Keratinocyte (primary cell): Measurements from ENCODE around the gene IFI30. TPM values are rescaled to one million over a fixed set of nuclear protein-coding genes. Genes with fewer than 3 reads are reported as not detected.

ENCODE experiments used
- DNase-seq: peaks from one replicate; pipeline ENCODE4 v3.0.0-alpha.2; 2011; ENCODE audit warnings: low read depth, missing footprints, low spot score
- FAIRE-seq: peaks from 2 replicates; lab custom pipeline; 2011; peaks lifted over from hg19 to GRCh38; lab: Jason Lieb, UNC
- H2AFZ ChIP-seq: 2 replicates; pipeline ENCODE4 v1.6.0; 2012; ENCODE audit warnings: low read length, control low read depth, inconsistent platforms; ENCODE audit not compliant: control insufficient read depth
- H3K27ac ChIP-seq: 2 replicates; pipeline ENCODE4 v1.5.1; 2011; ENCODE audit warnings: low read length; ENCODE audit not compliant: control insufficient read depth, insufficient read depth
- H3K27me3 ChIP-seq: 3 replicates; pipeline ENCODE4 v1.6.0; 2011; ENCODE audit warnings: low read length; ENCODE audit not compliant: control insufficient read depth, insufficient read depth; ENCODE audit errors: extremely low read depth
- H3K36me3 ChIP-seq, 2 experiments: 2 replicates in 1 of 2; 3 replicates in 1 of 2; pipeline ENCODE4 v1.5.1; 2011; ENCODE audit warnings: low read length in 2 of 2, mild to moderate bottlenecking in 1 of 2; ENCODE audit not compliant: control insufficient read depth in 2 of 2, insufficient read depth in 2 of 2; ENCODE audit errors: extremely low read depth in 1 of 2
- H3K4me1 ChIP-seq: 3 replicates; pipeline ENCODE4 v1.5.1; 2011; ENCODE audit warnings: low read length; ENCODE audit not compliant: control insufficient read depth, insufficient read depth; ENCODE audit errors: extremely low read depth
- H3K4me2 ChIP-seq: 3 replicates; pipeline ENCODE4 v1.6.0; 2011; ENCODE audit warnings: low read depth, low read length; ENCODE audit not compliant: control insufficient read depth, insufficient read depth; ENCODE audit errors: extremely low read depth
- H3K4me3 ChIP-seq, 3 experiments: fragments of 200-600 bp in 1 of 3; sonication (generic) in 1 of 3; 2 replicates in 2 of 3; 3 replicates in 1 of 3; pipeline ENCODE4 v1.5.1; 2011 to 2016; ENCODE audit warnings: low read length in 3 of 3, mild to moderate bottlenecking in 3 of 3, control low read depth in 2 of 3, inconsistent platforms in 1 of 3, low read depth in 1 of 3, mixed read lengths in 1 of 3, mixed run types in 1 of 3, moderate library complexity in 1 of 3; ENCODE audit not compliant: control insufficient read depth in 2 of 3, insufficient read depth in 2 of 3; ENCODE audit errors: extremely low read depth in 1 of 3
- H3K79me2 ChIP-seq: 2 replicates; pipeline ENCODE4 v1.6.0; 2012; ENCODE audit warnings: low read length; ENCODE audit not compliant: control insufficient read depth, insufficient read depth
- H3K9ac ChIP-seq: 3 replicates; pipeline ENCODE4 v1.6.0; 2011; ENCODE audit warnings: low read length; ENCODE audit not compliant: control insufficient read depth, insufficient read depth; ENCODE audit errors: extremely low read depth
- H3K9me1 ChIP-seq: 3 replicates; pipeline ENCODE4 v1.6.0; 2011; ENCODE audit warnings: low read length; ENCODE audit not compliant: control insufficient read depth, insufficient read depth; ENCODE audit errors: extremely low read depth
- H3K9me3 ChIP-seq: 2 replicates; pipeline ENCODE4 v1.5.1; 2012; ENCODE audit warnings: low read depth, low read length; ENCODE audit not compliant: control insufficient read depth
- H4K20me1 ChIP-seq: 3 replicates; pipeline ENCODE4 v1.6.0; 2011; ENCODE audit warnings: low read length; ENCODE audit not compliant: control insufficient read depth, insufficient read depth; ENCODE audit errors: extremely low read depth
- EZH2 ChIP-seq: IDR thresholded peaks from one replicate; pipeline ENCODE4 v1.6.1; 2012; ENCODE audit warnings: inconsistent platforms, mild to moderate bottlenecking, low read length, moderate library complexity
- dilution Hi-C: fragments of 300-500 bp; cut with MboI; formaldehyde crosslinking; loops from one replicate; pipeline ENCODE4 v1.7.0; 2020; ENCODE audit warnings: low sequenced_read_pairs; ENCODE audit not compliant: extremely low pct_ligation_motif_present
- polyA minus RNA-seq, 3 experiments: library from RNA; depleted of rRNA, polyadenylated mRNA; stranded (reverse); fragments of >200 nt; gene quantifications; 1 replicate in 1 of 3; 2 replicates in 1 of 3; 3 replicates in 1 of 3; pipeline ENCODE4 v1.2.3, GENCODE V29; 2011
- polyA plus RNA-seq, 5 experiments: library from polyadenylated mRNA; depleted of rRNA in 3 of 5; stranded (reverse) in 3 of 5; stranded (forward) in 1 of 5; unstranded in 1 of 5; fragments of >200 nt; gene quantifications; 1 replicate in 1 of 5; 2 replicates in 3 of 5; 3 replicates in 1 of 5; pipeline versions ENCODE4 v1.2.1 to v1.2.3, GENCODE V29; 2011 to 2012; ENCODE audit warnings: missing spikeins in 2 of 5, low read depth in 1 of 5, low replicate concordance in 1 of 5
- TF ChIP-seq, protein P1 (sequence below), 3 experiments: IDR thresholded peaks in 1 of 3; conservative IDR thresholded peaks in 1 of 3; optimal IDR thresholded peaks in 1 of 3; 2 replicates in 2 of 3; 3 replicates in 1 of 3; pipeline versions ENCODE3 to v1.5.1; 2011; ENCODE audit warnings: low read length in 3 of 3, mild to moderate bottlenecking in 3 of 3, moderate library complexity in 2 of 3, control low read depth in 1 of 3, inconsistent platforms in 1 of 3; ENCODE audit not compliant: insufficient read depth in 2 of 3; ENCODE audit errors: extremely low read depth in 1 of 3

IFI30 gene
- polyA plus RNA-seq, result 28.1 to 72.7 TPM (median 31.3 TPM) in 3 replicates
- 1.4 TPM for polyA plus RNA-seq (2011; ENCODE audit: low read depth)
- 35.2 and 51.3 TPM in 2 replicates for polyA plus RNA-seq (2011; cell fraction: cytosol; rRNA removed)
- polyA plus RNA-seq (2011; cell fraction: nucleus; rRNA removed), result 40.5 and 44.3 TPM in 2 replicates
- polyA plus RNA-seq (2012; ENCODE audit: low replicate concordance), result 24.7 and 25.7 TPM in 2 replicates
- 17.7 to 74.4 TPM (median 35.2 TPM) in 3 replicates for polyA minus RNA-seq
- 50.3 TPM for polyA minus RNA-seq (2011; cell fraction: cytosol; rRNA and poly(A)+ RNA removed)
- 16.6 and 30.2 TPM in 2 replicates for polyA minus RNA-seq (2011; cell fraction: nucleus; rRNA and poly(A)+ RNA removed)

DNA sequence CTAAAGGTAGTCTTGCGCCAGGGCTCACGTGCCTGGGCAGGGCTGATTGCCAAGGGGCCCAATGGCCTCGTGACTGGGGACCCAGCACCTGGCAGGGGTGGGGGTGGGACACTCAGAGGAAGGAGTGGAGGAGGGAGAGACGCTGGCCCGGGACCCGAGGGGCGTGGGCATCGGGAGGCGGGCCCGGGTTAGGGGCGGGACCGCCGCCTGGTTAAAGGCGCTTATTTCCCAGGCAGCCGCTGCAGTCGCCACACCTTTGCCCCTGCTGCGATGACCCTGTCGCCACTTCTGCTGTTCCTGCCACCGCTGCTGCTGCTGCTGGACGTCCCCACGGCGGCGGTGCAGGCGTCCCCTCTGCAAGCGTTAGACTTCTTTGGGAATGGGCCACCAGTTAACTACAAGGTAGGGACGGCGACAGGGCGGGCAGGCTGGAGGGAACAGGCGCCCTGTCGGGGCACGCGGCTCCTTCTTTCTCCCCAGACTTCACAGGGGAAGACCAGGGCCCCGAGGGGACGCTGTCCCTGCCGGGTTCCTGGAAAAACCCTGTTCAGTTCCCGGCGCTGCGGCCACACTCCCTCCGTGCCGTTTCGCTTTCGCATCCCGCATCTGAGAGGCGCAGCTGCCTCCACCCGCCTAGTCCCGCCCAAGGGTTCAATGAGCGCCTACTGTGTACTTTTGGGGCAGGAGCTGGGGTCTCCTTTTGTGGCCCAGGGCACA is at the start of gene IFI30:
IFI30 (plus strand) TSS at position 242 of the 717 bp plus-strand sequence; CDS start at position 271, 29 bp downstream.
- FAIRE-seq, result no peak
- dilution Hi-C loops, result no loop called here
- DNase-seq, result no peak

GRCh38 chr19:18123819-18124218 is 49.8 kb upstream of the IFI30 start:
- TF ChIP-seq EZH2, result no peak
- TF ChIP-seq, protein P1, sequence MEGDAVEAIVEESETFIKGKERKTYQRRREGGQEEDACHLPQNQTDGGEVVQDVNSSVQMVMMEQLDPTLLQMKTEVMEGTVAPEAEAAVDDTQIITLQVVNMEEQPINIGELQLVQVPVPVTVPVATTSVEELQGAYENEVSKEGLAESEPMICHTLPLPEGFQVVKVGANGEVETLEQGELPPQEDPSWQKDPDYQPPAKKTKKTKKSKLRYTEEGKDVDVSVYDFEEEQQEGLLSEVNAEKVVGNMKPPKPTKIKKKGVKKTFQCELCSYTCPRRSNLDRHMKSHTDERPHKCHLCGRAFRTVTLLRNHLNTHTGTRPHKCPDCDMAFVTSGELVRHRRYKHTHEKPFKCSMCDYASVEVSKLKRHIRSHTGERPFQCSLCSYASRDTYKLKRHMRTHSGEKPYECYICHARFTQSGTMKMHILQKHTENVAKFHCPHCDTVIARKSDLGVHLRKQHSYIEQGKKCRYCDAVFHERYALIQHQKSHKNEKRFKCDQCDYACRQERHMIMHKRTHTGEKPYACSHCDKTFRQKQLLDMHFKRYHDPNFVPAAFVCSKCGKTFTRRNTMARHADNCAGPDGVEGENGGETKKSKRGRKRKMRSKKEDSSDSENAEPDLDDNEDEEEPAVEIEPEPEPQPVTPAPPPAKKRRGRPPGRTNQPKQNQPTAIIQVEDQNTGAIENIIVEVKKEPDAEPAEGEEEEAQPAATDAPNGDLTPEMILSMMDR (optimal IDR thresholded peaks at IDR 0.05 in 1 of 3, IDR thresholded peaks at IDR 0.05 in 1 of 3, conservative IDR thresholded peaks at IDR 0.05 in 1 of 3; ENCODE audit: extremely low read depth in 1 of 3, insufficient read depth in 2 of 3, low read length in 3 of 3), result no peak
- Histone ChIP-seq H3K4me2 (no peak overlapping the region), H3K4me1 (peaks cover 3% of the 10 kb centered on the region), H3K9me1 (no peaks in the 10 kb centered on the region), H3K79me2 (no peaks in the 10 kb centered on the region), H3K36me3 (peaks cover 0 to 5% of the 10 kb centered on the region in 2 experiments), H4K20me1 (no peaks in the 10 kb centered on the region), H3K9me3 (no peaks in the 10 kb centered on the region), H3K9ac (no peak overlapping the region), H2AFZ (no peak overlapping the region), H3K27me3 (no peaks in the 10 kb centered on the region), H3K27ac (no peak overlapping the region), H3K4me3 (no peak overlapping the region)
- FAIRE-seq, result no peak
- DNase-seq, result no peak
- dilution Hi-C loops, result no loop called here

More for the DNA sequence above, at the start of gene IFI30:
- no peaks in the 10 kb centered on the region for H3K9me3 ChIP-seq
- H2AFZ ChIP-seq, result peak within 1 kb of the TSS; percentile 90
- H3K36me3 ChIP-seq, result peaks cover 7 to 12% of the 10 kb centered on the region in 2 experiments
- H3K4me3 ChIP-seq, result peak within 1 kb of the TSS; percentile 46 to 79 (median 78)
- no peaks in the 10 kb centered on the region for H3K79me2 ChIP-seq
- H3K27me3 ChIP-seq, result no peaks in the 10 kb centered on the region
- no peak within 1 kb of the TSS for H3K27ac ChIP-seq
- no peak for TF ChIP-seq EZH2
- TF ChIP-seq, protein P1 (optimal IDR thresholded peaks at IDR 0.05 in 1 of 3, IDR thresholded peaks at IDR 0.05 in 1 of 3, conservative IDR thresholded peaks at IDR 0.05 in 1 of 3; ENCODE audit: extremely low read depth in 1 of 3, insufficient read depth in 2 of 3, low read length in 3 of 3), result no peak
- H3K4me2 ChIP-seq, result peak within 1 kb of the TSS; percentile 98
- H3K9me1 ChIP-seq, result no peaks in the 10 kb centered on the region
- peak within 1 kb of the TSS; percentile 71 for H3K9ac ChIP-seq
- H3K4me1 ChIP-seq, result peaks cover 9% of the 10 kb centered on the region
- peaks cover 4% of the 10 kb centered on the region for H4K20me1 ChIP-seq
